Upper lobe of left lung (tissue), 4 donors: ENCODE results near the gene CPNE5.
A peak's percentile ranks its signal among the peaks of the same experiment; 100 is the strongest.

Experiments
- EP300 ChIP-seq, 4 donors: sonication (generic); formaldehyde crosslinking; IDR thresholded peaks; one replicate each; pipeline ENCODE4 v1.5.1; 2017; ENCODE audit warnings: antibody characterized with exemption in 4 of 4, control low read depth in 2 of 4
- POLR2AphosphoS5 ChIP-seq, 2 donors: sonication (generic); formaldehyde crosslinking; IDR thresholded peaks; one replicate each; pipeline ENCODE4 v1.5.1; 2017; ENCODE audit warnings: antibody characterized with exemption in 2 of 2
- TF ChIP-seq, protein P1 (sequence below), 6 experiments: fragments of 450-650 bp in 4 of 6; fragments of 200-600 bp in 2 of 6; sonication (generic) in 2 of 6; IDR thresholded peaks; one replicate each; pipeline ENCODE4 v1.5.1; 2016 to 2019; ENCODE audit warnings: antibody characterized with exemption in 6 of 6

DNA sequence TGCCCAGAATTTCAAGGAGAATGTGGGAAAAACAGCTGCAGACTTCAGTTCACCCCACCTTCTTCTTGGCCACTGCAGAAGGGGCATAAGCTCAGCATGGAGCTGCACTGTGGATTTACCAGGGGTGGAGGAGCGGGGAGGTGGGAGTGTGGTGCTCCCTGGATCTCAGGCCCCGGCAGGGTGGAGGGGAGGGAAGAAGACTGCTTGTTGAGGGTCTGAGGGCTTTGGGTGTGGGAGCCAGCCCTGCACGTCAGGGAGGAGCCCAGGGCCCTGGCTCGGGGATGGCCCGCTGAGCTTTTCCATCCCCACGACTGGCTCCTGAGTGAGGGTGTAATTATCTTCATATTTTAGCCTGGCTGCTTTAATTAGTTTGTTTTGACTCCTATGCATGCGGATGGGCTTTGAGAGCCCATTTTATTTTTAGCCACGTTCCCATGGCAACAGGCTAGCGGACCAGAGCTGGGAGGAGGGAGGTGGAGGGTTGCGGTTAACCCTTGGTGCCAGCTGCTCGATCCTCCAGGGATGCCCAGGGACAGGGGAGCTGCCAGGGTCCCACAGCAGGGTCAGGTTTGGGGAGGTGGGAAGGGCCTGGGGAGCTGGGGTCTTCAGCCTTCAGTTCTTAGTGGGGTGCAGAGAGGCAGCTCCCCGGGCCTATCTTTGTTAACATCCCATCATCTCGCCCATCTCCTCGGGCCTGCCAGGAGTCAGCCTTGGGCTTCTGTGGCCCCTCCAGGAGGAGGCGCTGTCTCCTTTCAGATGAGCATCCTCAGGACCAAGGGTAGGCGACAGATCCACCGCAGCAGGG, 73.4 kb downstream of the CPNE5 start:
- TF ChIP-seq, protein P1, sequence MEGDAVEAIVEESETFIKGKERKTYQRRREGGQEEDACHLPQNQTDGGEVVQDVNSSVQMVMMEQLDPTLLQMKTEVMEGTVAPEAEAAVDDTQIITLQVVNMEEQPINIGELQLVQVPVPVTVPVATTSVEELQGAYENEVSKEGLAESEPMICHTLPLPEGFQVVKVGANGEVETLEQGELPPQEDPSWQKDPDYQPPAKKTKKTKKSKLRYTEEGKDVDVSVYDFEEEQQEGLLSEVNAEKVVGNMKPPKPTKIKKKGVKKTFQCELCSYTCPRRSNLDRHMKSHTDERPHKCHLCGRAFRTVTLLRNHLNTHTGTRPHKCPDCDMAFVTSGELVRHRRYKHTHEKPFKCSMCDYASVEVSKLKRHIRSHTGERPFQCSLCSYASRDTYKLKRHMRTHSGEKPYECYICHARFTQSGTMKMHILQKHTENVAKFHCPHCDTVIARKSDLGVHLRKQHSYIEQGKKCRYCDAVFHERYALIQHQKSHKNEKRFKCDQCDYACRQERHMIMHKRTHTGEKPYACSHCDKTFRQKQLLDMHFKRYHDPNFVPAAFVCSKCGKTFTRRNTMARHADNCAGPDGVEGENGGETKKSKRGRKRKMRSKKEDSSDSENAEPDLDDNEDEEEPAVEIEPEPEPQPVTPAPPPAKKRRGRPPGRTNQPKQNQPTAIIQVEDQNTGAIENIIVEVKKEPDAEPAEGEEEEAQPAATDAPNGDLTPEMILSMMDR (IDR thresholded peaks at IDR 0.05), result peak; percentile 79 to 92 (median 87)
- TF ChIP-seq EP300 (IDR thresholded peaks at IDR 0.05), result no peak
- TF ChIP-seq POLR2AphosphoS5 (IDR thresholded peaks at IDR 0.05), result peak in 1 of 2 donors; percentile 40
